Globus pallidus (tissue), 1 donor: ENCODE data around the gene ATP5MC2.
A peak's percentile ranks its signal among the peaks of the same experiment; 100 is the strongest.
"Not testable (repeated sequence)": the region's sequence is repeated elsewhere in the genome, so short reads cannot be mapped to it uniquely, and the experiment has no call there.

Experiments
- DNase-seq: peaks from one replicate; pipeline ENCODE4 v3.0.0-alpha.2; 2015; ENCODE audit warnings: low spot score

Gene ATP5MC2

DNA sequence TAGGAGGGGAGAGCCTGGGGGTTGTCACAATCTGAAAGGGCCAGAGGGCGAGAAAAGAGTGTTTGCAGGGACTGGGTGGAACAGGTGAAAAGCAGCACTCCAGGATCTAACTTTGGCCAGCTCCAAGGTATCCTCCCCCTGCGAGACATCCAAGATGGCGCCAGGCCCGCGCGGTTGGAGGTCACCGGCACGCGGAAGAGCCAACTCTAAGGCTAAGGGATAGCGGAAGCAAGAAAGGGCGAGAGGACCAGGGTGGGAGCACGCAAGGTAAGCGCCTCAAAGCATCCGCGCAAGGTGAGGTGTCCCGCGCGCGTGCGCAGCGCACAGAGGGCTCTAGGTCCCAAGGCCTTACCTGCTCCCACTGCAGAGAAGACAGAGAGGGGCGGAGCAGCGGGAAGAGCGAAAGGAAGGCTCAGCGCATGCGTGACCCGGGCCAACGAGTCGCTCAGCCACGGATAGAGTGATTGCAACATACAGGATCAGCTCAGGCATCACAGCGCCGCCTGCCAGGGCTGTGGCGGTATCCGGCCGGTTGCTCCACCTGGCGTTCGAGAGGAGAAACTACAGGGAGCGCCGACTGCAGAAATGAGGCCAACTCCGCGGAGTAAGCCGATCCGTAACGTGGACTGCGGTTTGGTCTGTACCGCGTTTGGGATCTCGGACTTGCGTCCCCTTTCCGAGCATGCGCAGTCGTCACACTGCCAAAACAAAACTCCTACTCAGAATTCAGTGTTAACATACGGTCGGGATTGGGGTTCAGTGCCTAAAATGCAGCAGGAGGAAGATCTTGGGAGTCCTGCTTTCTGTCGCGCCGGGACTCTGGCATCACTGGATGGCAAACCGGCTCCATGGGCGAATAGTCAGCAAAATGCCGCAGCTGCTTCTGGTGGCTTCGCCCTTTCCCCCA is at the start of gene ATP5MC2:
Gene ATP5MC2 (minus strand): TSS at position 383 of the 907 bp plus-strand sequence. CDS start 3,469 bp downstream, outside the sequence.
- DNase-seq: peak; percentile 99

DNA sequence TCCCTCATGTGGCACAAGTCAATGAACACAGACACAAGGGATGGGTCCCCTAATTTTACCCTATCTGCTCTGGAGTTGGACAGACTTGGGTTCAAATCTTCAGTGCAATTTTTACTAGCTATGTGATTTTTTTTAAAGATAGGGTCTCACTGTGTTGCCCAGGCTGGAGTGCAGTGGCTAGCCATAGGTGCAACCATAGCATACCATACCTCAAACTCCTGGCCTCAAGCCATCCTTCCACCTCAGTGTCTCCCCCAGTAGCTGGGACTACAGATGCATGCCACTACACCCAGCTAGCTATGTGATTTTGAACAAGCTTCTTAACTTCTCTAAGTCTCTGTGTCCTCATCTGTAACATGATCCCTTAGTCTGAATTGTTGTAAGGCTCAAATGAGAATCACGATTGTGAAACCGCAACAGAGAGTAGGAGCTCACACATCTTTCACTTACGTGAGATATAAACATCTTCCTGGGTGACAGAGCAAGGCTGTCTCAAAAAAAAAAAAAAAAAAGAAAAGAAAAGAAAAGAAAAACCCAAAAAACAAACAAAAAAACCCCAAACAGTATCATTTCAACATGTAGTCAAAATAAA is 46.7 kb upstream of the ATP5MC2 start:
- DNase-seq: no peak

DNA sequence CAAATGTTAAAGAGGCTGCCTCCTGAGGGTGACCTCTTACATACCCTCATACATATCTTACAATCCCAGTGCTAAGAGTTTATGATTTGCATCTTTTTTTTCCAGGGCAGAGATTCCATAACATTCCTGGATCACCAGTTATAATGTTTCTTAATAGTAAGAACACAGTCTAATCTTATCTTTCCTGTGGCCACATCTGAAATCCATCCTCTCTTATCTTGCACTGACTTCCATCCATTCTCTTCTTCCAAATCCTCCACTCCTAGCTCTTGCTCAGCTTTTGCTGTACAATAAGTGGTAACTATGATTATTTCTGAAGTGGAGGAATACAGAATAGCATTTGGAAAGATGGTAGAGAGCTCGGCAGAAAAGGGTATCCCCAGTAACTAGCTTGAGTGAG is 45.1 kb upstream of the ATP5MC2 start:
- DNase-seq: no peak

DNA sequence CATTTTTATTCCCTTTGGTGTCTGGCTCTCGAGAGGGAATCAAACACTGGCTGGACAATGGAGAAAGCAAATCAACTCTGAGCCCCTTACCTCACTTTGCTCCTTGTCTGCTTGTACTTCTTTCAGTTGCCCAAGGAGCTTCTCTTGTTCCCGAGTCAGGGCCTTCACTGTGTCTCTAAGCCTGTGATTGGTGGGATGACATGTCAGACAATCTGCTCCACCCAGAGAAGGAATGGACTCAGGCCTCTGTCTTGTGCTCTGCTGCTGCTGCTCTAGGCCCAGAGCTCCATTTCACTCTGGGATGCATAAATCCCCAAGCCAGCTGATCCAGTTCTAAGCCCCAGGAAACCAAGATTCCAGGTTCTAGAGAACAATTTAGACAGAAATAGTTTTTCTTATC is 43.8 kb upstream of the ATP5MC2 start:
- no peak for DNase-seq

DNA sequence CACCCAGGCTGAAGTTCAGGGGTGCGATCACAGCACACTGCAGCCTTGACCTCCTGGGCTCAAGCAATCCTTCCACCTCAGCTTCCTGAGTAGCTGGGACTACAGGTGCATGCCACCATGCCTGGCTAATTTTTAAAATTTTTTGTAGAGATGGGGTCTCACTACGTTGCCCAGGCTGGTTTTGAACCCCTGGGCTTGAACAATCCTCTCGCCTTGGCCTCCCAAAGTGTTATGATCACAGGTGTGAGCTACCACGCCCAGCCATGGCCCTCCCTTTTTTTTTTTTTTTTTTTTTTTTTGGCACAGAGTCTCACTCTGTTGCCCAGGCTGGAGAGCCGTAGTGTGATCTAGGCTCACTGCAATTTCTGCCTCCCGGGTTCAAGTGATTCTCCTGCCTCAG is 42.7 kb upstream of the ATP5MC2 start:
- DNase-seq: not testable (repeated sequence)

DNA sequence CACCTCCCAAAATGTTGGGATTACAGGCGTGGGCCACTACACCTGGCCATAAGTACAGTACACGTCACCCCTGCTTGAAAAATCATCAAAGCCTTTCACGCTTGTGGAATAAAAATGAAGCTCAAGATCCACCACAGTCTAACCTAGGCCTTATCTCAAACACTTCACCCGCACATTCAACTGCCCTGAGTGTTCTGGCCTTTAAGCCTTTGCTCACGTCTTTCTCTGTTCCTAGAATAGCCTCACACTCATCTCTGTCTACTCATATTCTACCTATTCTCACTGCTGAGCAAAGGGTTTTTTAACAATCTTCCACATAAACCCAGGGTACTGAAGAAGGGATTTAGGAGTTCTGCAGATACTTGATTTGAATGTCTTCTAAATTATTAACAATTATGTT is 41.4 kb upstream of the ATP5MC2 start:
- DNase-seq: no peak

DNA sequence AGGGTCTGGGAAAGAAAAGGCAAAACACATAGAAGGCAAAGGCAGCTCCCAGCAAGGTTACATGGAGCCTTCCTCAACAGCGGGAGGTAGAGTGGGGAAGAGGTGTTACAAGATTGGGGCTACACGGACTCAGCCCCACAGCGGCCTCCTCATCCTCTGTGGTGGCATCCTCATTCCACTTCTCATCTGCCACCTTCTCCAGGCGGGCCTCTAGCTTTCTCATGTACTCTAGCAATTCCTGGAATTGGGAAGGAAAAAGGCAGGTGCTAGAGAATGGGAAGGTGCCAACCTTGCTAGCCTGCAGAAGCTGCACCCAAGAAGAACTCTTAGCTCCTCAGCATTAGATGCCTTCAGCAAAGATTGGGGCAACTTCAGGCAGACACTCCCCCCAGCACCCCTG is 38.1 kb upstream of the ATP5MC2 start:
- DNase-seq: no peak

DNA sequence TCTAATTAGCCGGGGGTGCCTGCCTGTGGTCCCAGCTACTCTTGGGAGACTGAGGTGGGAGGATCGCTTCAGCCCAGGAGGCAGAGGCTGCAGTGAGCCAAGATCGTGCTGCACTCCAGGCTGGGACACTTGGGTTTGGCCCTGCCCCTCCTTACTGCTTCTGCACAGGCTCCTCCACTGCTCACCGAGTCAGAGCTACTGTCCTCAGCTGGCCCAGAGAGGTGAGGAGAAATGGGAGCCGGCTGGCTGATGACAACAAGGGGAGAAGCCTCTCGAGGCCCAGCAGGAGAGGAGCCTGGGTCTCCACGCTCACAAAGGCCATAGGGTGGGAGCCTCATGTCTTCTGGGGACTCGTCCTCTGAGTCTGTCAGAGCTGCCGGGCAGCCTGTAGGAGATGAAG is 37.6 kb upstream of the ATP5MC2 start:
- no peak for DNase-seq

DNA sequence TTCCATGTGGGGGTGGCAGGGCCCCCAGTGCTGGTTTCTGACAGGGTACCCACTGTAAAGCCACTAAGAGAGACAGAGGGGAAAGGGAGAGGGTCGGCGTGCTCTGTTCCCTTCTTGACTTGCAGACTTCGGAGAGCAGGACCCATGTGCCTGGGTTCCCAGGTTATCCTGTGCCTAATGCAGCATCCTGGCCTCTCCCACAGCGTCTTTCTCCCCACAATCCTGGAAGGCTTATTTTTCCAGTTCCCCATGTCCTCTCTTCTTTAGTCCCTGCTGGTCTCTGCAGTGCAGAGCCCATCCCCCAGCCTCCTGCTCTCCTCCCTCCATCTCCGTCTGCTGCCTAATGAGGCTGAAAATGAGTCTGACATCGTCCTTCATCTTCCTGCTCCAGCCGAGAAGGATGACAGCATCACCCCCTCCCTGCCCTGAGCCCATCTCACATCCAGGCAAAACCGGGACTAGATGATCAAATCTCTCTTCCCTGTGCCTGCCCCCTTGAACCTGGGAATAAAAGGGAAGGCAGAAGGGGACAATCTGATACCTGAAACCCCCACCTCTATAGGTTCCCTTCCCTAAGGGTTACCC is 36.3 kb upstream of the ATP5MC2 start:
- no peak for DNase-seq

DNA sequence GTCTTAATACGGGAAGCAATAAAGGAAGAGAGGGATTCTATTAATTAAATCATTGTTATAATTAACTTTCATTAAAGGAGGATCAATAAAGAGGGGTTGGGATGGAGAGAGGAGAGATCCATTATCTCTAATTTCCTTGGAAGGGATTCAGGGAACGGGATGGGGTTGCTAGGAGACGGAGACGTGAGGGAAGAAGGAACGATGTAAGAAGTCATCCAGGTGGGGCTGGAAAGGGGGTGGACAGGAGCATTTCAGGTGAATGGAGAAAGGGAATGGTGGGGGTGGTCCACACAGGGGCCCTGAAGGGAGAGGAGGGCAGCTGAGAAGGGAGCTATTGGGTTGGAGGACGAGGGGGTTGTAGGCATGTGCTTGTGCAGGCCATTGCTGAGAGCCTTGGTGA is 34.2 kb upstream of the ATP5MC2 start:
- no peak for DNase-seq

DNA sequence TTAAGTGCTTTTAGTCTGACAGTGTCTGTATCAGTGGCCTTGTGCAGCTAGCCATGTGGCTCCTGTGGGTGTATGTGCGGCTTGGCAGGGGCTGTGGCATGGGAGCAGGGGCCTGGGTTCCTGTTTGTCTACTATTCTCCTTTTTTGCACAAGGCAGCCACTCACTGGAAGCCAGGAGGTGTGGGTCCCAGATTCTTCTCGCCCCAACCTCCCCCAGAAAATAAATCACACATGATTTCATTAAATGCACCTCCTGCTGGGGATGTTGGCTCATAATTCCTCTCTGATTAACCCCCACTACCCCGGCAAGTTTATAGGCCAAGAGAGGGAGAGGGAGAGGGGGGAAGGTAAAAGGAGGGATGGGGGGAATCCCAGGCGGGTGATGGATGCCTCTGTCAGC is 33.8 kb upstream of the ATP5MC2 start:
- no peak for DNase-seq

DNA sequence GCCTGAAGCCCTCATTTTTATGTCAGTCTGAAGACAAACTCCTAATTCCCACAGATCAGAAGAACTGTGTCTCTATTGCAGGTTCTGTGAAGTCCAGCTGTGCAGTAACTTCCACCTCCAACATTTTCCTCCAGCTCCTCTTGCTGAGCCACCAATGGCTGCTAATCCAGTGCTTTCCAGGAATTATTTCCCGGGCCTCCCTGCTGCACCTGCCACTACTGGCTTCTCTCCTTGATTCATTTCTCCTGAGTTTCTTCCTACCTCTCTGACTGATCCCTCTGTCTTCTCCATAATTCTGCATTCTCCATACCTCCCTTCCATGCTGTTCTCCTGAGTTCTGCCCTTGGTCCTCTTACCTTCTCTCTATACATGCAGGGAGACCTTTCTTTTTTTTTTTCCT is 30.2 kb upstream of the ATP5MC2 start:
- DNase-seq: no peak

DNA sequence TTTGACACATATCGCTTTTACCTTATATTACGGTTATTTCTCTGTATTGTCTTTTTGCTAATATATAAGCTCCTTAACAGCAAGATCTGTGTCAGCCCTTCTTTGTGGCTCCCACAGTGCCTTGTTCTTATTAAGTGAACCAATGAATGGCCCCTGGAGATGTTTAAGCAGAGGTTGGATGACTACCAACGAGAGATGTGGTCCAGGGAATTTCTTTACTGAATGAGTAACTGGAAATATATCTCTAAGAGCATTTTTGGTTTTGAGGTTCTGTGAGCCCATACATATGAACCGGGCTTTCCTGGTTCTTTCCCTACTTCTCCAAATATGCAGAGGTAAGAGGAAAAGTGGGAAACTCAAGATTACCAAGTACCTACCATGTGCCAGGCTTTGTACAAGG is 27.9 kb upstream of the ATP5MC2 start:
- DNase-seq: no peak

DNA sequence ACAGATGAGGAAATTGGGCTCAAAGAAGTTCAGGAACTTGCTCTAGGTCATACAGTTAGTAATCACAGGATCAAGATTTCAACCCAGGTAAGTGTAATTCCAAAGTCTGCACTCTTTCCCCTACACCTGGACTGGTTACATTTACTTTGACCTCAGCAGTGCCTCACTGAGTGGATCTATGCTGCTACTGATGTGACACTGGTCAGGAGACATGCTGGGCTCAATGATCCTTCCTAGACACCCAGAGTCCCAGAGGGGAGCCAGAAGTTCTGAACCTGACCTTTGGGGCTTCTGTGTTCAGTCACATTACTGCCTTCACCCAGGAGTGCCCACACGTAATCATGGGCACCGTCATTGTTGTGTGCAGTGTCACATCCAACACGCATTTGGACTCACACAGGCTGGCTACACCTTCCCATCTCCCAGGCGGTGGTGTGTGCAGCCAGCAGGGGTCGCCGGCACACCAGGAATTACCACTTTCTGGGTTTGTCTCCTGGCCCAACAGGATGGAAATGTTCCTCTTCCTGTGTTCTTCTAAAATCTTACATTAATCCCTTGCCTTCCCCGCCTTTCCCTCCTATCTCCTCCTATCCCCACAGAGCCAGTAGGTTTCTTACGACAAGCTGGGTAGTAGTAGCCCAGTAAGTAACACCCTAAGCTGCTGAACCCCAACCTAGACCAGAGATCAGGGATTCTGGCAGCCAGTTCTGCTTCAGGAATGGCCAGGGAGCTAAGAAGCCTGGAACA is 25.8 kb upstream of the ATP5MC2 start:
- peak; percentile 65 for DNase-seq

DNA sequence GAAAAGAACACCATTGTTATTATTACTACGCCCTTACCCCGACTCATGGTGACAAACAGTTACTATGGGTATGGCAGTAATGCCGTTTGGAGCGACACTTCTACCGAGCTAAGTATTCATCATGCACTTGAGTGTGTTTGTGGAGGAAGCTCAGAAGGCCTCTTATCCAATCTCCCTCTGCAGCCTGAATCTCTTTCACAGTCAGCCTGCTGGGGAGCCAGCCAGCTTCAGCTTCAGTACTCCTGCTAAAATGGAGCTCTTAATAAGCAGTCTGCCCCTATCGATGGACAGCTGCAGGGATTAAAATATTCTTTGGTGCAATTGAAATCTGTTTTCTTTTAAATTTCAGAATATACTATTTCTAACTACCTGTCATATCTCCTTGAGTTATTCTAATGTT is 24.7 kb upstream of the ATP5MC2 start:
- peak; percentile 25 for DNase-seq

DNA sequence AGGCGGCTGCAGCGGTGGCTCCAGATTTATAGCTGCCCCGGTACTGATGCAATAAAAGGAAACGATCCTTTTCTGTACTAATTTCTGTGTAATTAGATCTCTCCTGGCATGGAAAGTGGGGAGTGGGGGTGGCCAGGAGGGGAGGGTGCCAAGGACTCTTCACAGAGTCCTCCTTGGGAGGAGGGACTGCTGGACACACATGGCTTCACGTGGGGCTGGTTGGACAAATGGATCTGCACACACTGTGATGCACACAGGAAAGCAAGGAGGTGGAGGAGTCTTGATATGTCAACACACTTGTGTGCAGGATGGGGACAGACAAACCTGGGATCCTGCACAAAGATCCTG is 23.8 kb upstream of the ATP5MC2 start:
- no peak for DNase-seq

DNA sequence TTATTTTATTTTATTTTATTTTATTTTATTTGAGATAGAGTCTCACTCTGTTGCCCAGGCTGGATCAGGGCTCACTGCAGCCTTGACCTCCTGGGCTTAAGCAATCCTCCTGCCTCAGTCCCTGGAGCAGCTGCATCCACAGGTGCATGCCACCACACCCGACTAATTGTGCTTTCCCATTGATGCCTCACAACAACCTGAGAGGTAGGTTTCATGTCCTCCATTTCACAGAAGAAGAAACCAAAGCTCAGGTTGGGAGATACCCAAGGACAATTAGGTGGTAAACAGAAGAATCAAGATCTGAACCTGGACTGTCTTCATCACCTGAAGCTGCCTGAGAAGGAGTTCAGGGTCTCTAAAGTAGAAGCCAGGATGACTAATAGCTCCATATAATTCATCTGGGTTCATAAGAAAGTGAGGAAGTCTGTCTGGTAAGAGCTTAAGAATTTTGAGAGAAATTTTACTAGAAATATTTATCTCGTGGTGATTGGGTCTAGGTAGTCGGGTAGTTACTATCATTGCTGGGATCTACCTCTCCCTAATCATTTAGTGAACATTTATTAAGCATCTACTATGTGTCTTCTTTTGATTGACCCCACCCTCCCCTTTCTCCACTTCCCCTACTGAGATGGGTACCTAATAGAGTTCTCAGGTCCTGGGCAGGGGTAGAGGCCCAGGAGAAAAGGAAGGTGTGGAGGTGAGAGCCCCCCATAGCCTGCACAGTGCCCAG is 23.2 kb upstream of the ATP5MC2 start:
- no peak for DNase-seq

DNA sequence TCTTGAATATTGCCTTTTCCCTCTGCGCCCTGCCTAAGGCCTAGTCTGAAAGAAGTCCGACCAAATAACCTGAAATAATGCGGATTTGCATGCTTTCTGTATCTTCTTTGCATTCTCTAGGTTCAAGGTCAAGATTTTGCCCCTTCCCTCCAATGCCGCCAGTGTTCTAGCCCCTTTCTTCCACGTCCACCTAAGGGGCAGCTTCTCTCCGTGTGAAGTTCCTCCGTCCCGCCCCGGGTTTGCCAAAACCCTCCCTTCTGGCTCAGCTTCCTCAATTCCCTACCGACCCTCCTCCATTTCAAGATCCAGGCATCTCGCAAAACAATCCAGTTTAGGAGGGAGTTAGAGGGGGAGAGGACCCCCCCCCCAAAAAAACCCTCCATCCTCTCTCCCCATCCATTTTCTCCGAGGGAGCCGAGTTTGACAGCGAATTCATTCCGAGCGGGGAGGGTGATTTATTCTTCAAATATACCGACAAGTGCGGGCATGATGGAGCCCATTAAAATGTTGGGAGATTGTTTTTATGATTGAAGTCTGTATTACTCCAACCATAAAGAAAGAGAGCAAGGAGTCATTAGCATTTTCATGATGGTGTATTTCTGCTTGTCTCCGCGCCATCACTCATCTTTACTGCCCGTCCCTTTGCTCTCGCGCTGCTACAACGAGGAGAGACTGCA is 20.9 kb upstream of the ATP5MC2 start:
- DNase-seq: no peak

DNA sequence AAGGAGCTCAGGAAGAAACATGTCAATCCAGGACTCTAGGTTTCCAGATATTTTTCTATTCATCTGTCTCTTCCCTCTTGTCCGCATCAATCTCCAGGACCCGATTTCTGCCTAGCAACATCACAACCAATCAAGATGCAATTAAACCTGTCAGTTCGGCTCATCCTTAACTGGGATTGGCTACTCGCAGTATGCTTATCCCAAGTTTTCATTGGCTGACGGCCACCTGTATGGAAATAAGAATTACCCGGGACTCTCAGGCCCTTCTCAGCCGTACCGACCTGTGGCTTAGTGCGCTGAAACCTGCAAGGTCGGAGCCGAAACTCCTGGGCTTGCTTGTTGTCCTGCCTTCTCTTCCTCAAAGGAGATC is 20.4 kb upstream of the ATP5MC2 start:
- DNase-seq: peak; percentile 92

DNA sequence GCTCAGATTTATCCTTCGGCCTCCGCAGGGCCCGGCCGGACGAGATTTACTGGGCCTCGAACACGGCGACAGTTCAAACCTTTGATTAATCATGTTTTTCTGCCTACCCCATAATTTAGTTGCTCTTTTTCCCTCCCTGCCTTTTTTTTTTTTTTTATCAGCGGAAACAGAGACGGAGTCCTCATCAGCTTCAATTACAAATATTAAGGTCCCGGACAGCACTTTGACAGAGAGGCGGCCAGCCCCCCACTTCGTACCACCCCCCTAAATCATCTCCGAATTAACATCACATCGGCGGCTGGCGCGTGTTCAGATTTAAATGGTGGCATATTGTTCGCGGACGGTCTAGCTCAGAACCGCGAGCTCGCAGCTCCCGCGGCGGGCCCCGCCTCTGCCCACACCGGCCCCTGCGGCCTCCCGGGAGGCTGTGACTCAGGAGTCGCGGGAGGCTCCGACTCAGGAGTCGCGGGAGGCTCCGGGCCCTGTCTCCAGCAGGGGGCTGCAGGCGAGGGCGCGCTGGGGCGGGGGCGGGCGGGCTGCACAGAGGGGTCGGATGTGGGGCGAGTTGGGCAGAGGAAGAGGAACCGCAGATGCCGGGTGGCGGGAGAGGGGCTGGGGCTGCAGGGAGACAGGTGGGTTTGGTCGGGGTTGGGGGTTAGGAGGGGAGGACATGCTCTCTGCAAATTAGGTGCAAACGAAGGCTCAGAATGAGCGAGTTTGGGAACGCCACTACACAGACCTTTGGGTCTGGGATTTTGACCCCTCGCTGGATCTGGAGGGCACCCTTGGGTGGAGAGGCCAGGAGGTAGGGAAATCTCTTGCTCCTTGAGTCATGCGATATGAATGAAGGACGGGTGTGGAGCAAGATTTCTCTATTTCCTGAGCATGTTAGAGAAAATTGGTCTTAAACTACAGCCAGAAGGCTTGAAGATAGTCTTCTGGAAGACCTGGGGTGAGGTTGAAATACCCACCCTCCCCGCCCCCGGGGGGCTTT is 19.6 kb upstream of the ATP5MC2 start:
- peak; percentile 19 for DNase-seq
